HEK293 (cell line): ENCODE results near the gene ORM2.

Source experiments
- HIC1 ChIP-seq: fragments of 450-650 bp; formaldehyde crosslinking; IDR thresholded peaks from 2 replicates; pipeline ENCODE4 v1.5.1; 2016; ENCODE audit warnings: missing biosample characterization, missing genetic modification characterization
- YY1 ChIP-seq: fragments of 450-650 bp; formaldehyde crosslinking; IDR thresholded peaks from 2 replicates; pipeline ENCODE4 v1.5.1; 2018; ENCODE audit warnings: missing biosample characterization, missing genetic modification characterization
- ZBTB20 ChIP-seq: fragments of 450-650 bp; formaldehyde crosslinking; IDR thresholded peaks from 2 replicates; pipeline ENCODE4 v1.5.1; 2016; ENCODE audit warnings: missing biosample characterization, missing genetic modification characterization
- ZNF223 ChIP-seq: fragments of 450-650 bp; formaldehyde crosslinking; IDR thresholded peaks from 2 replicates; pipeline ENCODE4 v1.5.1; 2016; ENCODE audit warnings: missing biosample characterization, missing genetic modification characterization
- ZXDB ChIP-seq: fragments of 450-650 bp; formaldehyde crosslinking; IDR thresholded peaks from 2 replicates; pipeline ENCODE4 v1.5.1; 2016; ENCODE audit warnings: missing biosample characterization, missing genetic modification characterization
- TF ChIP-seq, protein P1 (sequence below): fragments of 450-650 bp; formaldehyde crosslinking; IDR thresholded peaks from 2 replicates; pipeline ENCODE4 v1.5.1; 2016; ENCODE audit warnings: missing biosample characterization, missing genetic modification characterization

DNA sequence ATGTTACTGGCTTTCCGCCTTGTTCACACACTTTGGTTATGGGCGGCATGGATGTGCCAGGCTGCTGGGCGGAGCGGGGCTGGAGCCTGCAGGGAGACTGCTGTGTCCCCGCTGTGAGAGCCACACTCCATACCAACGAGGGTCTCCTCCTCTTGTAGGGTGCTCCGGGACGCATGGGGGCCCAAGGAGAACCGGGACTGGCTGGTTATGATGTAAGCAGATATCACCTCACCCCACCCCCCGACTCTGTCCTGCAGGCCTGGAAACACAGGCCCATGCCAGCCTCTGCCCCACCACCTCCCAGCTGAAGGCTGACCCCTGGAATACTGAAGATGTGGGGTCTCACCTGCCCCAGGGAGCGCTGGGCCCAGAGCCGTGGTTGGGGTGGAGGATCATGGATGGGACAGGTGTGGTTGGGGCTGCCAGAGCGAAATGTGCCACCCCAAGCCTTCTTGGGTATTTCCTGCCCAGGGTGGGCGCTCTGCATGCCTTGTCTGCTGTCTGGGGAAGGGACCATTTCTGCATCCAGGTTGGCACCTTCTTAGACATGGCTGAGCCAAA is 46.0 kb upstream of the ORM2 start:
- TF ChIP-seq, protein P1, sequence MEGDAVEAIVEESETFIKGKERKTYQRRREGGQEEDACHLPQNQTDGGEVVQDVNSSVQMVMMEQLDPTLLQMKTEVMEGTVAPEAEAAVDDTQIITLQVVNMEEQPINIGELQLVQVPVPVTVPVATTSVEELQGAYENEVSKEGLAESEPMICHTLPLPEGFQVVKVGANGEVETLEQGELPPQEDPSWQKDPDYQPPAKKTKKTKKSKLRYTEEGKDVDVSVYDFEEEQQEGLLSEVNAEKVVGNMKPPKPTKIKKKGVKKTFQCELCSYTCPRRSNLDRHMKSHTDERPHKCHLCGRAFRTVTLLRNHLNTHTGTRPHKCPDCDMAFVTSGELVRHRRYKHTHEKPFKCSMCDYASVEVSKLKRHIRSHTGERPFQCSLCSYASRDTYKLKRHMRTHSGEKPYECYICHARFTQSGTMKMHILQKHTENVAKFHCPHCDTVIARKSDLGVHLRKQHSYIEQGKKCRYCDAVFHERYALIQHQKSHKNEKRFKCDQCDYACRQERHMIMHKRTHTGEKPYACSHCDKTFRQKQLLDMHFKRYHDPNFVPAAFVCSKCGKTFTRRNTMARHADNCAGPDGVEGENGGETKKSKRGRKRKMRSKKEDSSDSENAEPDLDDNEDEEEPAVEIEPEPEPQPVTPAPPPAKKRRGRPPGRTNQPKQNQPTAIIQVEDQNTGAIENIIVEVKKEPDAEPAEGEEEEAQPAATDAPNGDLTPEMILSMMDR (tag by site-specific recombination) = no peak
- TF ChIP-seq ZXDB (tag by site-specific recombination) = no peak
- TF ChIP-seq HIC1 (tag by site-specific recombination) = no peak
- TF ChIP-seq ZBTB20 (tag by site-specific recombination) = no peak
- TF ChIP-seq ZNF223 (tag by site-specific recombination) = no peak
- TF ChIP-seq YY1 = no peak
